ENCODE results near the gene RRAGC. TPM values are rescaled to one million over a fixed set of nuclear protein-coding genes. Genes with fewer than 3 reads are reported as not detected.

The RRAGC gene
- total and polyA plus RNA-seq, 2 of the 13 experiments (the other 11 are each of a cell fraction or from before 2014, with no cell fraction given) = 7.6 to 8.0 TPM

DNA sequence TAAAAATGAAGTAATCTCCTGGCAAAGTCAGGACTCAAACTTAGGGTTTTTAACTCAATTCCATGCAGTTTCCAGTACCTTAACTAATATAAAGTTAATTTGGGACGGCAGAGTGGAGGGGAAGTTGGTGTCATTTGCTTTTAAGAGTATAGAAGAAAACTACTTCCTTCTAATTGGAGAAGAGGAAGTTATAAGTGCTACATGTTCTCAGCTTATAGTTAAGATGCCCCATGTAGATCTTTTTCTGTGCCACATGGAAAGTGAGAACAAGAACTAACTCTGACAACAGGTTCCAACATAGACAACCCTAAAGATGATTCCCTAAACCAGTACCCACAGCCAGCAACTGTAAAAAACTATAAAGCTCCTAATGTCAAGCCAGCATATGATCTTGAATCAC, 11.5 kb downstream of the RRAGC start (continued):
- TF ChIP-seq, protein P1, sequence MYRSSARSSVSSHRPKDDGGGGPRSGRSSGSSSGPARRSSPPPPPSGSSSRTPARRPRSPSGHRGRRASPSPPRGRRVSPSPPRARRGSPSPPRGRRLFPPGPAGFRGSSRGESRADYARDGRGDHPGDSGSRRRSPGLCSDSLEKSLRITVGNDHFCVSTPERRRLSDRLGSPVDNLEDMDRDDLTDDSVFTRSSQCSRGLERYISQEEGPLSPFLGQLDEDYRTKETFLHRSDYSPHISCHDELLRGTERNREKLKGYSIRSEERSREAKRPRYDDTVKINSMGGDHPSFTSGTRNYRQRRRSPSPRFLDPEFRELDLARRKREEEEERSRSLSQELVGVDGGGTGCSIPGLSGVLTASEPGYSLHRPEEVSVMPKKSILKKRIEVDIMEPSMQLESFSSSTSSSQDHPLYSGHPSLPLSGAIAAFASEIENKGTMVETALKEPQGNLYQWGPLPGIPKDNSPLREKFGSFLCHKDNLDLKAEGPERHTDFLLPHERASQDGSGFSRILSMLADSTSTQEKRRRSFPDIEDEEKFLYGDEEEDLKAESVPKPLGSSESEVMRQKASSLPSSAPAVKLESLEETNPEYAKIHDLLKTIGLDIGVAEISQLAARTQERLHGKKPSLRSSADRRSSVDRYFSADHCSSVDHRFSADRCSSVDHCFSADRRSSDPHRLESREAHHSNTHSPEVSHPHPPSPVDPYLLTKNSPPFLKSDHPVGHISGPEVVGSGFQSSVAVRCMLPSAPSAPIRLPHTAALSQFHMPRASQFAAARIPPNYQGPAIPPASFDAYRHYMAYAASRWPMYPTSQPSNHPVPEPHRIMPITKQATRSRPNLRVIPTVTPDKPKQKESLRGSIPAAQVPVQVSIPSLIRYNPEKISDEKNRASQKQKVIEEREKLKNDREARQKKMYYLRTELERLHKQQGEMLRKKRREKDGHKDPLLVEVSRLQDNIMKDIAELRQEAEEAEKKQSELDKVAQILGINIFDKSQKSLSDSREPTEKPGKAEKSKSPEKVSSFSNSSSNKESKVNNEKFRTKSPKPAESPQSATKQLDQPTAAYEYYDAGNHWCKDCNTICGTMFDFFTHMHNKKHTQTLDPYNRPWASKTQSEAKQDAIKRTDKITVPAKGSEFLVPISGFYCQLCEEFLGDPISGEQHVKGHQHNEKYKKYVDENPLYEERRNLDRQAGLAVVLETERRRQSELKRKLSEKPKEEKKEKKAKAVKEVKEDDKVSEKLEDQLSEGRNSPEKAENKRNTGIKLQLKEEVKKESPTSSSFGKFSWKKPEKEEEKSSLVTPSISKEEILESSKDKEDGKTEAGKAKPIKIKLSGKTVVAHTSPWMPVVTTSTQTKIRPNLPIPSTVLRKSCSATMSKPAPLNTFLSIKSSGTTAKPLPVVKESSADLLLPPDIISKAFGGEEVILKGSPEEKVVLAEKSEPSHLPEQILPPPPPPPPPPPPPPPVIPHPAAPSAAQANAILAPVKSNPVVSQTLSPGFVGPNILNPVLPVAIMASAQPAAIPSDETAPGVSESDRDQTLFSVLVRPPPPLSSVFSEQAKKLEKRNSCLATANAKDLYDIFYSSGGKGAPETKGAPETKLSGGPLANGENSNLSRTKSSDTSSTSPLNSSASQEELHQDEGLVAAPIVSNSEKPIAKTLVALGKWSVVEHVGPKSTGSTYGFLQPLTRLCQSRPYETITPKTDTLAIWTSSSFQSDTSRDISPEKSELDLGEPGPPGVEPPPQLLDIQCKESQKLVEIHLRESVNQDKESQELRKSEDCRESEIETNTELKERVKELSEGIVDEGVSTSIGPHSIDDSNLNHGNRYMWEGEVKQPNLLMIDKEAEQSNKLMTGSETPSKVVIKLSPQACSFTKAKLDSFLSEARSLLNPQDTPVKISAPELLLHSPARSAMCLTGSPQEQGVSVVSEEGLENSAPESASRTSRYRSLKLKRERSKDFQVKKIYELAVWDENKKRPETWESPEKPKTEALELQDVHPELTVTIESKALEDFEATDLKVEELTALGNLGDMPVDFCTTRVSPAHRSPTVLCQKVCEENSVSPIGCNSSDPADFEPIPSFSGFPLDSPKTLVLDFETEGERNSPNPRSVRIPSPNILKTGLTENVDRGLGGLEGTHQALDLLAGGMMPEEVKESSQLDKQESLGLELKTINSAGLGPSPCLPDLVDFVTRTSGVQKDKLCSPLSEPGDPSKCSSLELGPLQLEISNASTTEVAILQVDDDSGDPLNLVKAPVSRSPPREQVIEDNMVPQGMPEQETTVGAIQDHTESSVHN (CRISPR knock-in tag; IDR thresholded peaks at IDR 0.05) = no peak
- TF ChIP-seq, protein P2, sequence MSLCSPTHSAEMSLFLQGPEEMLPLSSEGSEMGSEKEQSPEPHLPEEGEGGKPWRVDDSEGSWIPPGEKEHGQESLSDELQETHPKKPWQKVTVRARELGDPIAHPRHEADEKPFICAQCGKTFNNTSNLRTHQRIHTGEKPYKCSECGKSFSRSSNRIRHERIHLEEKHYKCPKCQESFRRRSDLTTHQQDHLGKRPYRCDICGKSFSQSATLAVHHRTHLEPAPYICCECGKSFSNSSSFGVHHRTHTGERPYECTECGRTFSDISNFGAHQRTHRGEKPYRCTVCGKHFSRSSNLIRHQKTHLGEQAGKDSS (CRISPR knock-in tag; IDR thresholded peaks at IDR 0.05; ENCODE audit: borderline replicate concordance, low read depth) = no peak
- TF ChIP-seq FOXP1 (IDR thresholded peaks at IDR 0.05) = no peak
- TF ChIP-seq FOXP1 (CRISPR knock-in tag; IDR thresholded peaks at IDR 0.05) = no peak
- TF ChIP-seq, protein P3, sequence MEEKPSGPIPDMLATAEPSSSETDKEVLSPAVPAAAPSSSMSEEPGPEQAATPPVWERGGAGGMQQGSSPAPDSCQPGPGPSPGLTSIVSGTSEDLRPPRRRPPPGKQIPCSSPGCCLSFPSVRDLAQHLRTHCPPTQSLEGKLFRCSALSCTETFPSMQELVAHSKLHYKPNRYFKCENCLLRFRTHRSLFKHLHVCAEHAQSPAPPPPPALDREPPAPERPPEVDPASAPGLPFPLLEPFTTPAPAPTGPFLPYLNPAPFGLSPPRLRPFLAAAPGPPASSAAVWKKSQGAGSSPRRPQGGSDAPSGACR (CRISPR knock-in tag; IDR thresholded peaks at IDR 0.05) = no peak
- TF ChIP-seq MTA3 (CRISPR knock-in tag; IDR thresholded peaks at IDR 0.05) = no peak
- TF ChIP-seq HOXD1 (CRISPR knock-in tag; IDR thresholded peaks at IDR 0.05) = no peak
- TF ChIP-seq ZFYVE20 (CRISPR knock-in tag; IDR thresholded peaks at IDR 0.05; ENCODE audit: borderline replicate concordance, low read depth) = no peak
- TF ChIP-seq DNMT1 (CRISPR knock-in tag; IDR thresholded peaks at IDR 0.05) = no peak
- TF ChIP-seq ZNF382 (CRISPR knock-in tag; IDR thresholded peaks at IDR 0.05; ENCODE audit: borderline replicate concordance) = no peak
- no peak for TF ChIP-seq PHF20 (CRISPR knock-in tag; IDR thresholded peaks at IDR 0.05)
